HL-60/S4 treated with phorbol 12-myristate 13-acetate at 8.2 ng/mL for 4 days and 3 days (cell line): ENCODE measurements around the gene ENPP6.
"Not testable (repeated sequence)": the region's sequence is repeated elsewhere in the genome, so short reads cannot be mapped to it uniquely, and the experiment has no call there.

Experiments
- in situ Hi-C: fragments of 300-500 bp; cut with MboI; formaldehyde crosslinking; loops from 2 replicates; pipeline ENCODE4 v1.15.0; 2022; ENCODE audit warnings: low sequenced_read_pairs

ENPP6 gene

GRCh38 chr4:184237612-184238011 lies 19.9 kb upstream of the ENPP6 start:
- in situ Hi-C loops: no loop called here

GRCh38 chr4:184235526-184235925 lies 17.9 kb upstream of the ENPP6 start:
- in situ Hi-C loops: no loop called here

GRCh38 chr4:184234155-184234554 lies 16.5 kb upstream of the ENPP6 start:
- in situ Hi-C loops: no loop called here

GRCh38 chr4:184232975-184233374 lies 15.3 kb upstream of the ENPP6 start:
- in situ Hi-C loops: no loop called here

GRCh38 chr4:184232202-184232601 lies 14.5 kb upstream of the ENPP6 start:
- in situ Hi-C loops: no loop called here

- in situ Hi-C loops: no loop called here
These were observed 13.9 kb upstream of the ENPP6 start for GRCh38 chr4:184231573-184231972.

GRCh38 chr4:184228056-184228705 lies 10.5 kb upstream of the ENPP6 start:
- in situ Hi-C loops: no loop called here

- in situ Hi-C loops: no loop called here
These were observed 1.2 kb downstream of the ENPP6 start for GRCh38 chr4:184216515-184216914.

GRCh38 chr4:184215709-184216328 lies 1.9 kb downstream of the ENPP6 start:
- in situ Hi-C loops: no loop called here

GRCh38 chr4:184214931-184215330 lies 2.7 kb downstream of the ENPP6 start:
- in situ Hi-C loops: no loop called here

GRCh38 chr4:184207734-184208607 lies 9.7 kb downstream of the ENPP6 start:
- in situ Hi-C loops: not testable (repeated sequence)

GRCh38 chr4:184205243-184205642 lies 12.4 kb downstream of the ENPP6 start:
- in situ Hi-C loops: no loop called here

GRCh38 chr4:184203300-184203699 lies 14.4 kb downstream of the ENPP6 start:
- in situ Hi-C loops: no loop called here

- in situ Hi-C loops: no loop called here
These were observed 16.5 kb downstream of the ENPP6 start for GRCh38 chr4:184201179-184201578.

- in situ Hi-C loops: no loop called here
These were observed 17.4 kb downstream of the ENPP6 start for GRCh38 chr4:184200296-184200695.

- in situ Hi-C loops: no loop called here
These were observed 17.9 kb downstream of the ENPP6 start for GRCh38 chr4:184199780-184200179.

GRCh38 chr4:184198190-184198589 lies 19.5 kb downstream of the ENPP6 start:
- in situ Hi-C loops: no loop called here

GRCh38 chr4:184197536-184198082 lies 20.1 kb downstream of the ENPP6 start:
- in situ Hi-C loops: no loop called here

- in situ Hi-C loops: no loop called here
These were observed 20.8 kb downstream of the ENPP6 start for GRCh38 chr4:184196730-184197385.

GRCh38 chr4:184193556-184194525 lies 23.8 kb downstream of the ENPP6 start:
- in situ Hi-C loops: no loop called here
